Measurements from ENCODE around the gene ZNF92.

- TF ChIP-seq POLR2AphosphoS5 (IDR thresholded peaks at IDR 0.05) (no peak), CTCF (IDR thresholded peaks at IDR 0.05) (no peak)
These were observed 62.5 kb downstream of the ZNF92 start for GRCh38 chr7:65436163-65436562.
